DMS79 (cell line): ENCODE results near the gene TMEM208.
A peak's percentile ranks its signal among the peaks of the same experiment; 100 is the strongest.

ENCODE experiments used
- DNase-seq: peaks from one replicate; lab custom pipeline; 2025; lab: John Stamatoyannopoulos, UW

Gene TMEM208

DNA sequence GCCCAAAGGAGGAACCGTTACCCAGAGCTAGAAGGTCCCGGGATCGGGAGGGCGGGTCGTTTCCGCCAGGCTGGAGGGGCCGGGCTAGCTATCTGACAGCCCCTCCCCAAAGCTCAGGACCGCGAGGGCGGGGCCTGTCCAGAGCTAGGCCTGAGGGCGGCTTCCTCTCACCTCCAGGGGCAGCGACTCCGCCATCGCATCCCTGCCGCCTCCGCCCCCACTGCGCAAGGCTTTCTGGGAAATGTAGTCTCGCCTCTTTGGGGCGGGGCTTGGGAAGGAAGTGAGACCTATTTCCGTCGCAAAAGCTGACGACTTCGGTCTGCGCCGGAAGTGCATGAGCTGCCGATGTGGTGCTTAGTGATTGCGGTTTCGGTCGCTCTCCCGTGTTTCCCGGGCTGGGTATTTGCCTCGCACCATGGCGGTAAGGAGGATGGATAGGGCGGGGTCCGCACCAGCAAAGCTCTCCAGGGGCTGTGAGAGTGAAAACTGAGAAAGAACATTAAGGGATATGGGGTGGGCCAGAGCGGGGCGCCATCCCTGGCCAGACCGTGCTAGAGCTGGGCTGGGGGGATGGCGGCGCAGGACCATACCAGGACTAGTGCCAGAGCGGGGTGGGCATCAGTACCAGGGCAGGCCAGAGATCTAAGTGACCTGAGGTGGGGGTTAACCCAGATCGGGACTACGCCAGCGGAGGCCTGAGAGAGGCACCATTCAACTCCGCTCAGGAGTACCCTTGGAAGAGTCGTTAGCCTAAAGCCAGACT lies at the start of gene TMEM208:
TSS of gene TMEM208 (plus strand) at position 327 of the 763 bp plus-strand sequence. CDS start at position 416, 89 bp downstream.
- DNase-seq, result peak; percentile 88

DNA sequence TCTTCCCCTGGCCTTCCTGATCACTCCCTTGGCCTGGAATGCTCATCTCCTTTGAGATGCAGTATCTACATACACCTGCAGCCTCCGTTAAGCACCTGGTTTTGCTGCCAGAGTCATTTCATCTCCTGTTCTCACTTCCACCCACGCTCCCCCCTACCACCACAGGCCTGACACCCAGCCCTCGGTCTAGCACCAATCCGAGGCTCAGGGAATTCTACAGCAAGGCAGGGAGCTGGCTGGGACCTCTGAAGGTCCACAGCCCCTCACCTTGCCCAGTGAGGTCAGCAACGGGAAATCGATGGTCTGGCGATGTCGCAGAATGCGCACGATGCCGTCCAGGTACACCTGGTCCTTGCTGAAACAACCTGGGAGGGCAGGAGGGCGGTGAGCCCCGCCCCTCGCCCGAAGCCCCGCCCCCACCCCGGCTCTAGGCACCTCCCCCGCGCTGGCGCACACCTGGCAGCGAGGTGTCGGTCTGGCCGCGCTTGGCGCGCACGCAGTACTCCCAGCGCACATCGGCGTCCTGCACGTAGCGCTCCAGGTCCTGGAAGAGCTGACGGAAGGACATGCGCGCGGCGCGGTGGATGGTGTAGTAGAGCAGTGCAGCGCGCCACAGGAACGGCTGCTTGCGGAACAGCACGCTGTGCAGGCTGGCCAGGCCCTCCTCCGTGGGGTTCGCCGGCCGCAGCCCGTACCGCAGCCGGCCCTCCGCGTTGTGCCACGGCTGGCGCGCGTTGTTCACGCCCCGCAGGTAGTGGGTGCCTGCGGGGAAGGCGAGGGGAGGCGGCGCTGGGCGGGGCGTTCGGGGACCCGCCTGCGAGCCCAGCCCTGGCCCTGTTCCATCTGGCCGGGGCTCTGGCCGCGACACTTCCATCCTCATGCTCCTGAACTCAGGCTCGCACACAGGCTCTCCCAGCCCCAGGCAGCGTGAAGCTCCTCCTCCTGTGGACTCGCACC lies 48.9 kb upstream of the TMEM208 start:
- peak; percentile 61 for DNase-seq

DNA sequence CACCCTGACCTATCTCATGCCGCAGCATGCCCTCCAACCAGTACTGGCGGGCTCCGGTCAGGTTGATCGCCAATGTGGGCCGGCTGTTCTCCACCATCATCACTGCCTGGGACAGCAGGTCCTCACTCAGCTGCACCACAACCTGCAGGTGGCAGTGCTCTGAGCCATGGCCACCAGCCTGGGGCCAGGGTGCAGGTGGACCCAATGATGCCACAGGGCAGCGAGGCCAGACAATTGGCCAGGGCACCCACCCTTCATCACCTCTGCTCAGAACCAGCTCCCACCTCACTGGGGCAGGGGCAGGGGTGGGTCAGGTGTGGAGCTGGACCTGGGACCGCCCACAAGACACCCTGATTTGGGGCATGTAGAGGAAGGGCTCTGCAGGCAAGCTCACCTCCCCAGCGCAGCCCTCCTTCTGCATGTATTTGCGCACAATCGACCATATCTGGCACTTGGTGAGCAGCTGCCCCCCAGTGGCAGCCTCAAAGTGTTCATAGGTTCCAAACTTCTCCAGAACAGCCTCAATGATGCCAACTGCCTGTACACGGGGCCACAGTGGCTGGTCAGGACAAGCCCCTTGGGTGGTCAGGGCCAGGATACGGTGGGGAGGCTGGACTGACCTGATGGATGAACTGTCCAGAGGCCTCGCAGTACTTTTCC lies 47.4 kb upstream of the TMEM208 start:
- no peak for DNase-seq

DNA sequence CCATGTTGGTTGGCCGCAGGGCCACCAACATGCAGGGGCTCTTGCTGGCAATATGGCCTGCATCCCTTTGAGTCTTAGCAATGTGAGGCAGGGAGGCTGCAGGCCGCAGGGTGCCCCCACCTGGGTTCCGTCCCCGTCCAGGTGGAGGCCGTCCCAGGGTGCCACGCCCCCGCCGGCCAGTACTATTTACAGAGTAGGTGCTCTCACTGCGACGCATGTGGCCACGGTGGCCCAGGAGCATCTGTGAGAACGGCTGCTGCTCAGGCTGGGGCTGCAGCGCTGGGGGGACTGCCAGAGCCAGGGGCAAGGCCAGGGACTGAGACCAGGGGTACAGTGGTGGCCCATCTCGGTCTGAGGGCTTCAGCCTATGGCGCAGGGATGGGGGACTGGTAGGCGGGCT lies 46.8 kb upstream of the TMEM208 start:
- DNase-seq, result no peak

DNA sequence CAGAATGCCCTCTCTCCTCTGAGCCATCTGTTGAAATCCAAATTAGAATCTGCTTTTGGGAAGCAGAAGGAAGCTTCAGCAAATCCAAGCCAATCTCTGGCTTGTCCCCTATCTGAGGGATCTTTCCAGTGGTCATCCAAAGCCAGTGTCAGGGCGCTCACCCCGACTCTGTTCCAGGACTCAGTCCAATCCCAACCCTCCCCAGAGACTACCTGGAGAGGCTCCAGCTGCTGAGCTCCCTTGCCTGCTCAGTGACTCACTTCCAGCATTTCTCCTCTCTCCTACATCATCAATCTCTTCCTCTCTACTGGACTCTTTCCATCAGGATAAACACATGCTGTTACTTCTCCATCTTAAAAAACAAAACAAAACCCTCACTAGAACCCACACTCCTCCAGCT lies 45.6 kb upstream of the TMEM208 start:
- DNase-seq, result no peak

DNA sequence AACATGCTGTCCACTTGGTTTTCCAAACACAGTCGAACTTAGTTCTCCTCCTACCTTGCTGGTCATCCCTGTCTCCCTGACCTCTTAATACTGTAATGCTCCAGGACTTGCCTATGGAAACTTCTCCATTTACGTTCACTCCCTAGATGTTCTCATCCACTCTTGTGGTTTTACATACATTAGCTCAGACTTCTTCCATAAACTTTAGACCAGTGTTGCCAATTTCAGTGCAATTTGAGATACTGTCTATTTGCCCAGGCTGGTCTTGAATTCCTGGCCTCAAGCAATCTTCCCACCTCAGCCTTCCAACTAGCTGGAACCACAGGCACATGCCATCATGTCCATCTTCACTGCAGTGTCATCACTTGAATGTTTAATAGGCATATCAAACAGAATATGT lies 44.6 kb upstream of the TMEM208 start:
- DNase-seq, result no peak

DNA sequence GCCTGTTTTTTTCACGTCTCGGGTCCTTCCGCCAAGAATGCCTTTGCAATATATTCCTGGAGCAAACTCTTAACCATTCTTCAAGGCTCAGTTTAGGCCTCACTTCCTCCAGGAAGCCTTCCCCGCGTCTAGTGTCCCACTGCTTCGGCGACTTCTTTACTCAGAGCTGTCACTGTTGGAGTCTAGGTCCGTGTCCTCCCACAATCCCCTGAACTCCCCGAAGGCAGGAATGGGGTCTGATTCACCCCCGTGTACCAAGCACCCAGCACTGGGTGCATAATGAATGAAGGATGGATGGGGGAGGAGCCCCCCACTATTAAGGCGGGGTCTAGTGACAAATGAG lies 43.7 kb upstream of the TMEM208 start:
- DNase-seq, result no peak

DNA sequence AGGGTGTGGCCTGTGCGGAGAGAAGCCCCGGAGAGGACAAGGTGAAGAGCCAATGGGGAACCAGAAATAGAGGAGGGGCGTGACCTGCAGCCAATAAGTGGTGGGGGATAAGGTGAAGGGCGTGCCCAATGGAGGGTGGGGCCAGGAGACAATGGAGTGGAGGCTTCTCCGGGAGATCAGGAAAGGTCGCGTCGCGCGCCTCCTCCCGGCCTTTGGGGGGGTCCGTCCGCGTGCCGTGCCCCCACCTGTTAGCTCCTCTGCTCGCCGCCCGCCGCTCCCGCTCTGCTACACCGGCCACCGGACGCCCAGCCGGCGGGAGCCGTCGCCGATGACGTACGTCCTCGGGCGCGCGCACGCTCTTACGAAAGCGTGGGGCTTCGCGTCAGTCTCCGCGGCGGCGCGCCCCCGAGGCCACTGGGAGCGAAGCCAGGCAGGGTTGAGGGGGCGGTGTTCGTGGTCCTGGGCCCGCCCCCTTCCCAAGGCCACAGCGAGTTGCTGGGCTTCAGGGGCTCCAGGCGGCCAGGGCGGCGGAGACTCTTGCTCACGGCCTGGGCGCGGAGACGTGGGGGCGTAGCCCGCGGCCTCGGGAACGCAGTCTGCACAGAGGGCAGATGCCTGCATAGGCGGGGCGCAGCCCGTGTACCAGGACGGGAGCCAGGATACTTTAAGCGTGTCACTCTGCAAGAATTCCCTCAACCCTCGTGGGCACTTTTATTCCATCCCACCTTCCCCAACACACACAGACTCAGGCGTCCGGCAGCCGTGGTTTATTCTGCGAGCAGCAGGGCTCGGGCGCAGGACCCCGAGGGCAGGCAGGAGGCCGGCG lies 43.1 kb upstream of the TMEM208 start, which contains the start of gene MATCAP1:
TSS of gene MATCAP1 (minus strand) at position 337 of the 826 bp plus-strand sequence. CDS start 3,353 bp downstream, outside the sequence.
- DNase-seq, result peak; percentile 88

DNA sequence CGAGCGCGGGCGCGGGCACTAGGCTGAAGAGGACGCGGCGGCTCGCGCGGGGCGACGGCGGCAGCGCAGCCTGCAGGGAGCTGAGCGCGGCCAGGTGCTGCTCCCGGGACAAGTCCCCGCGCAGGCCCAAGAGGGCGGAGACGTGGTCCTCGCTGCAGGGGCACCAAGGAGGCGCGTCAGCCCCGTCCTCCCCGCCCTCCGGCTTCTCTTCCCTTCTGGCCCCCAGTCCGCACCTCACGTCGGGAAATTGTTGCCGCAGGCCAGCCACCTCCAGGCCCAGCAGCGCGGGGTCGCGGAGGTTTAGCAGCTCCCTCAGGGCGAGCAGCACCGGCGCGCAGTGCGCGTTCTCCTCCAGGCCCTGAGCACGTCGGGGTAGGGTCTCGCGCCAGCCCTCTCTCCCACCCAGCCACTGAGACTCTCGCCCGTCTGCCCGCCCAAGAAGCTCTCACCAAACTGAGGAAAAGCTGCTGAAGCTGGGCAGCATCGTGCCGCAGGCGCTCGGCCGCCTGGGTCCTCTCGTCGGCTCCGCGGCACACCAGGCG lies 42.4 kb upstream of the TMEM208 start:
- peak; percentile 31 for DNase-seq

DNA sequence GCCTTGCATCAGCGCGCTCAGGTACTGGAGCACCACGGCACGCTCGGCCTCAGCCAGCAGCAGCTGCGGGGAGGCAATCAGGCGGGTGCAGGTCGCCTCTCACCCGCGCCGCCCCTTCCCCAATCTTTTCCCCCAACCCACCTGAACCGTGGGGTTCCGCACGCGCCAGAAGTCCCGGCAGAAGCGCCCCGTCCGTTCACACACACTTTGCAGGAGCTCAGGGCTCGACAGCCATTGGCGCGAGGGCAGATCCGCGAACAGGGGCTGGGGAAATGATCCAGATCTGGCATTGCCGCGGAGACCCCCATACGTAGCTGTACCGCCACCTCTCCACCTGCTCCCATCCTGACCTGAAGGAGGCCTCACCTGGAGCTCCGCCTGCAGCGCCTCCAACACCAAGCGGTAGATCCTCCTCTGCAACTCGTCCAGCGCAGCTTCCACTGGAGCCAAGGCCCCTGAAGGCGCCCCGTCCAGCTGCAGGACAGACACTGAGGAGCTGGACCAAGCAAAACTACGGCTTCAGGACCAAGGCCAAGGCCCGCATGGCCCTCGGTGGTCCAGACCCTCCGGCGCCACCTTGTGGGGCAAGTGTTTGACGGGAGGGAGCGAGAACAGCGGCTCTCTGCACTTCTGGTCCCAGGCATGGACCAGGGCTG lies 41.8 kb upstream of the TMEM208 start:
- DNase-seq, result peak; percentile 21

DNA sequence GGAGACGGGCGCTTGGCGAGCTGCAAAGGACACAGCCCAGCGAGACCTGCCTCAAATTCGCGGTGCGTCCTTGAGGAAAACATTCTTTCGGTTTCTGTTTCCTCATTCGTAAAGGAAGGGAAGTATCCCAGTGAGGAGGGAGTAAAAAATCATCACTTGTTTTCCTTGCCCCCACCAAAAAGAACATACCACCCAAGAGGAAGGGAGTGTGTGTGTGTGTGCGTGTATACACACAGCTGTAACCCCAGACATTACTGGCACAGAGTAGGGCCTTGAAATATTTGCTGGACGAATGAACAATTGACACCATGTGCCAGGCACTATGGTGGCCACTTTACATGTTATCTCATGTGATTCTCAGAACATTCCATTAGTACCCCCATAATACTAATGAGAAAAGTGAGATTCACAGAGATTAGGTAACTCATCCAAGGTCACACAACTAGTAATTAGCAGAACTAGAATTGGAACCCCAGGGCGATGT lies 41.2 kb upstream of the TMEM208 start:
- no peak for DNase-seq

DNA sequence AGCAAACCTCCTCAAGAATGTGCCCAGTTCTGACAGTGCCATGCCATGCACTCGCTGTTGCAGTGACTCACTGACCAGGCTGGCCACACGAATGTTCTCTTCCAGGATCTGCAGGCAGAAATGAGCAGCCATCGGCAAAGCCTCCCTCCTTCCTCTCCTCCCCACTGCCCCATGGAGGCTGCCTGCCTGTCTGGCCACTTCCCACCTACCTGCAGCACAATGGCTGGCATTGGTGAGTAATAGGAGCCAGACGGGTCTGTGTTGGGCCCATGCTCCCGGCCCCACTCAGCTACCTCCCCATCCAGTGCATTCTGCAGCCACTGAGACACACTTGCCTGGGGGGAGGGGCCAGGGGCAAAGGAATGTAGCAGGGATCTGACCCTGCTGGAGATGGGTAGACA lies 40.4 kb upstream of the TMEM208 start:
- DNase-seq, result no peak

DNA sequence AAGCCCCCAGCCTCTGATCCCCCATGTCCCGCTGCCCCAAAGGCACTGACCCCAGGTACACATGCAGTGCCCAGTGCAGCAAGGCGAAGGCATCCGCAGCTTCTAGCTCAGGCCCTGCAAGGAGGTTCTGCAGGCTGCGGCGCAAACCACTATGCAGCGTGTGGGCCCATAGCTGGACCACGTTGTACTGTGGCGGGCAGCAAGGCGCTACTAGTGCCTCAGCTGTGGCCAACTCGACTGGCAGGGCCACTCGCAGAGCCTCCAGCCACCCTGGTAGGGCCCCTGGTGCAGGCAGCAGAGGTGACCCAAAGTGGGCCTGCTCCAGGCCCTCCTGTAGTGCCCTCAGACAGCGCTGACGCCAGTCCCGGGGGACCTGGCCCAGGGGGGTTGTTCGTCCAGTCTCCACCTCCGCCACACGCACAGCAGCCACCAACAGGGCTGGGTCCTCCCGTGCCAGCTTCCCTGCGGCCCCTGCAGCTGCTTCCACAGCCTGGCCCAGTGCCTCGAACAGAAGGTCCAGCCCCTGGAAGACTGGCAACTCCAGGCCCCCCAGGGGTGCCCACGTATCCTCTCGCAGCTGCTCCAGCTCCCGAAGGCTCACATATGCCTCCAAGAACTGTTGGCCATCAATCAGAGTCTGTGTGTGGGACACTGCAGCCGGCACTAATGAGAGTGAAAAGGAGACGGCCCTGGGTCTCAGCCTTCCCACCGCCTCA lies 39.6 kb upstream of the TMEM208 start:
- no peak for DNase-seq

DNA sequence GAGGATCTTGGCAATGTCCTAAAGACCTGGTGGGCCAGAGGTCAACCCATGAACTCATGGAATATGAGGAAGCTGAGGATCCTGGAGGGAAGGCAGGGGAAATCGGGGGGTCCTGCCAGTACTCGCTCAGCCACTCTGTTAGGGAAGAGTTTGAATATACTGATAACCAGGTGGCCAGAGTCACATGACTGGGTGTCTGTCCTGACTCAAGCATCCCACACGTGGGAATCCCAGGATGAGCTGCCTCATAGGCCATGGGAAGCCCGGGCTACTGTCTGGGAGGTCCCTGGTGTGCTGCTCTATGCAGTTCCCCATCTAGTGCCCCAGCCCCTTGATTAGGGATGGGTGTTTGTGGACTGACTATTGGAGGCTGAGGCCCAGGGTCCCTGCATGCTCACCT lies 38.6 kb upstream of the TMEM208 start:
- DNase-seq, result no peak

DNA sequence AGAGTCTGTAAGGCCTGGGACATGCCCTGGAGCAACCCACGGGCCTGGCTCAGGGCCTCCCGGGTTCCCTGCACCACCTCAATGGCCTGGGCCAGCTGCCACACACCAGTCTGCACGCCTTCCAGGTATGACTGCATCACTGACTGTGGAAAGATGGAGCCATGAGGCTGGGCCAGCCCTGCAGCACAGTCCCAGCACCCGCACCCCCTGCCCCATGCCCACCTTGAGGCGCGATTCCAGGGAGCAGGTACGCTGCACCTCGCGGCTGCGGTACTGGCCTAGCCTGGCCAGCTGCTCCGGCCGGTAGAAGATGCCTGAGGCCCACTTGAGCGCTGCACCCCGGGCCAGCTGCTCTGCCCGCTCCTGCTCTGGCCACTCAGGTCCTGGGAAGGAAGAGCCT lies 38.1 kb upstream of the TMEM208 start:
- DNase-seq, result no peak

DNA sequence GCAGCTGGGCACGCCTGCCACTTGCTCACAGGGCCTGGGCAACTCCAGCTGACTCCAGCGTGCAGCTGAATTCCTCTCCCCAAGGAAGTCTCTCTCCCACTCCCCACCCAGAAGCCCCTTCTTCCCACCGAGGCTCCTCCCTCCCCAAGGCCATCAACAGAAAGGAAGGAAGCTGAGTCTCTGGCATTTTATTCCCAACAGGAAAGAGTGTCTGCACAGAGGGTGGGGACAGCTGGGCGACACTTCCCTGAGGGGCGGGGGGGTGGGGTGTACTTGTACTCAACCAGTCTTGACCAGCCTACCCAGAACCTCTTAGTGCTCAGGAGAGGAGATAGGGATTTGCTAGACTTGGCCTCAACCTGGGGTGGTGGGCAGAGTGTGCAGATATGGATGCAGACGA lies 36.9 kb upstream of the TMEM208 start, which contains the start of gene EXOC3L1:
TSS of gene EXOC3L1 (minus strand) at position 96 of the 400 bp plus-strand sequence. CDS start 460 bp downstream, outside the sequence.
- DNase-seq, result no peak

DNA sequence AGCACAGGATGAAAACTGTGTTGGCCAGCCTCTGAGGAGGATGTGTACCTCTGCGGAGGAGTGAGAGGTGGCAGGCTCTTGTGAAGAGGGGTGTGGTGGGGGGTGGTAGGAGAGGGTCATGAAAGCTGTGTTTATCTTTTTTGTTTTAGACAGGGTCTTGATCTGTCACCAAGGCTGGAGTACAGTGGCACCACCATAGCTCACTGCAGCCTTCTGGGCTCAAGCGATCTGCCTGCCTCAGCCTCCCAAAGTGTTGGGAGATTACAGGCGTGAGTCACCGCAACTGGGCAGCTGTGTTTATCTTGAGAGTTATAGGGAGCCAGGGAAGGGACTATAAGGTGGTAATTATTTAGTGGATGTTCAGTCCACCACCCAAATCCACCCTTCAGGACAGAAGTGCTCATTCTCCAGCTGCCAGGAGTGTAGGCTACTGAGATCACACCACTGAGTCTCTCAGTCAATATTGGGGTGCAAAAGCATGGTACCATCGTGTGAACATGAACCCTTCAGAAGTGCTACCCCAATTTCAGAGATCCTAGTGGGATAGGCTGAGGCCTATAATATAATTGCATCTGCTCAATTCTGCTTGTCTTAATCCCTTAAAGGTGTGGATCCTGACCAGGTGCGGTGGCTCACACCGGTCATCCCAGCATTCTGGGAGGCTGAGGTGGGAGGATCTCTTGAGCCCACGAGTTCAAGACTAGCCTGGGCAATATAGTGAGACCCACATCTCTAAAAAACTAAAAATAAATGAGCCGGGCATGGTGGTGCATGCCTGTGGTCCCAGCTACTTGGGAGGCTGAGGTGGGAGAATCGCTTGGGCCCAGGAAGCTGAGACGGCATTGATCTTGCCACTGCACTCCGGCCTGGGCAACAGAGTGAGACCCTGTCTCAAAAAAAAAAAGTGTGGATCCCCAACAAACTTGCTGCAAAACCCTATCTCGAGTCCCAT lies 36.2 kb upstream of the TMEM208 start:
- no peak for DNase-seq

DNA sequence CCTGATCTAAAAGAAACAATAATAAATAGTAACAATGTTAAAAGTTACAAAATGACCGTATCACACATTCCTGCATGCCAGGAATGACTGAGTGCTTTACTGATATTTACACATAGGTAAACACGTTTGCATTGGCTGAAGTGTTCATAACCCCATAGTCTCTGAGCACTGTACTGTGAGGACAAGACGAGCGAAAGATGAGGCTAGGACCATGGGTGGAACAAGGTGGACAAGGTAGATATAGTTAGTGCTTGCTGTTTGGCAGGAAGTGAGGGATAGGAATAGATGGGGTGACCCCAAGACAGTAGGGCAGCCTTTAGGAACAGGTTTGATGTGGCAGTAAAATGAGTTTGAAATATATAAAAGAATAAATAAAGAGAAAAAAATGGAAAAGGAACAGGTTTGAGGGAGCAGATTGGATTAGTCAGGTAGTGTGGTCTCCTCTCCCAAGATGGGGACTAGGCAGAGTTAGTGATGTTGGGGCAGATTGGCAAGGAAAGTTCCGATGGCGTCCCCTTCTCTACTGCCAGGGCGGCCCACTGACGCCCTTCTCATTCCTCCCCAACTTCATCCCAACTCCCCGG lies 35.4 kb upstream of the TMEM208 start:
- DNase-seq, result no peak
